H1 (cell line): ENCODE data around the gene RPTOR. TPM values are rescaled to one million over a fixed set of nuclear protein-coding genes. Genes with fewer than 3 reads are reported as not detected.

Experiments used
- ASH2L ChIP-seq: fragments of 200-600, 300-600 bp; sonication (generic); IDR thresholded peaks from one replicate; pipeline ENCODE4 v1.7.1; 2017; ENCODE audit warnings: low read length
- ATF2 ChIP-seq: IDR thresholded peaks from 2 replicates; pipeline ENCODE4 v1.6.1; 2012; ENCODE audit warnings: low read length, inconsistent platforms
- GABPA ChIP-seq: IDR thresholded peaks from 2 replicates; pipeline ENCODE4 v1.6.1; 2011; ENCODE audit warnings: mild to moderate bottlenecking, low read length, moderate library complexity, borderline replicate concordance; ENCODE audit not compliant: insufficient read depth
- SAP30 ChIP-seq: fragments of 300-600 bp; sonication (generic); IDR thresholded peaks from 2 replicates; pipeline ENCODE4 v1.7.1; 2012; ENCODE audit warnings: low read length, moderate library complexity, mild to moderate bottlenecking, inconsistent platforms; ENCODE audit not compliant: insufficient read depth, insufficient replicate concordance
- SP4 ChIP-seq: IDR thresholded peaks from 2 replicates; pipeline ENCODE4 v1.6.1; 2012; ENCODE audit warnings: low read length, inconsistent platforms
- SUZ12 ChIP-seq: fragments of 200-600 bp; sonication (generic); IDR thresholded peaks from 2 replicates; pipeline ENCODE4 v1.6.1; 2012; ENCODE audit warnings: mild to moderate bottlenecking, inconsistent platforms, low read length, moderate library complexity, mixed read lengths
- polyA plus RNA-seq, 7 experiments: library from polyadenylated mRNA; depleted of rRNA in 3 of 7; stranded (reverse) in 5 of 7; unstranded in 2 of 7; fragments of >200 nt in 5 of 7; fragments of 200-250 nt in 2 of 7; gene quantifications; 1 replicate in 5 of 7; 2 replicates in 1 of 7; 4 replicates in 1 of 7; pipeline versions ENCODE4 v1.2.1 to v1.2.3, GENCODE V29; 2011 to 2013; ENCODE audit warnings: missing spikeins in 2 of 7, mixed read lengths in 2 of 7
- total RNA-seq: library from RNA; stranded (reverse); fragmentation: NEBNext Ultra II Directional; extraction: Animal tissue kit (Norgen Biotek cat#: 25700); gene quantifications from 2 replicates; pipeline ENCODE4 v1.2.1, GENCODE V29; 2021
- TF ChIP-seq, protein P1 (sequence below): IDR thresholded peaks from 2 replicates; pipeline ENCODE4 v1.6.1; 2012; ENCODE audit warnings: inconsistent platforms

Gene RPTOR
- total and polyA plus RNA-seq, 2 of the 8 experiments (the other 6 are each of a cell fraction or from before 2014, with no cell fraction given) = 6.9 to 28.7 TPM

GRCh38 chr17:80864751-80865150, 320.1 kb downstream of the RPTOR start (continued):
- no peak for TF ChIP-seq ATF2
- no peak for TF ChIP-seq GABPA
- TF ChIP-seq, protein P1, sequence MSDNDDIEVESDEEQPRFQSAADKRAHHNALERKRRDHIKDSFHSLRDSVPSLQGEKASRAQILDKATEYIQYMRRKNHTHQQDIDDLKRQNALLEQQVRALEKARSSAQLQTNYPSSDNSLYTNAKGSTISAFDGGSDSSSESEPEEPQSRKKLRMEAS = no peak
- TF ChIP-seq SAP30 = no peak
- TF ChIP-seq SP4 = no peak
- no peak for TF ChIP-seq SUZ12
- no peak for TF ChIP-seq ASH2L
